Vagina (tissue), 2 donors: ENCODE data around the gene CCSER1.

ENCODE experiments used
- CTCF ChIP-seq, 3 experiments: fragments of 450-650 bp in 2 of 3; fragments of 200-600 bp in 1 of 3; sonication (generic) in 1 of 3; IDR thresholded peaks; one replicate each; pipeline ENCODE4 v1.5.1; 2017 to 2019; ENCODE audit warnings: antibody characterized with exemption in 3 of 3, mild to moderate bottlenecking in 2 of 3, moderate library complexity in 2 of 3
- POLR2A ChIP-seq, 2 donors: fragments of 450-650 bp; IDR thresholded peaks; one replicate each; pipeline ENCODE4 v1.6.1; 2017; ENCODE audit warnings: antibody characterized with exemption in 2 of 2, mild to moderate bottlenecking in 2 of 2, moderate library complexity in 2 of 2
- POLR2AphosphoS5 ChIP-seq, 2 donors: sonication (generic); formaldehyde crosslinking; IDR thresholded peaks; one replicate each; pipeline ENCODE4 v1.9.0; 2017; ENCODE audit warnings: antibody characterized with exemption in 2 of 2, mild to moderate bottlenecking in 2 of 2, low read depth in 1 of 2; ENCODE audit not compliant: insufficient read depth in 1 of 2

DNA sequence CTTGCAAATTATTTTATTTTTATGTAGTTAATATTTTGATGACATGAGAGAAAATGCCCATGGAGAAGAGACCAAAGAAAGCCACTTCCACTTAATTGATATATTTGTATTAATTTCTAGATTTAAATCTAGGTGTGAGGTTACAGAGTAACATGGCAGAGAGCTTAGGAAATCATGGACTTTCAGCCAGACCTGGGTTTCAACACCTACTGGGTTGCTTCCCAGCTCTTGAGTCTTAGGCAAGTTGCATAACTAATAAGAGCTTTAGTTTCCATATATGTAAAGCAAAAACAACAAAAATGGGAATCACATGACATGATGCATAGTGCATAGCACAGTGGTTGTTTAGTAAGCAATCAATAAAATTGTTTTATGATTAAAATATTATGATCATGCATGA lies 413.3 kb downstream of the CCSER1 start:
- TF ChIP-seq CTCF (IDR thresholded peaks at IDR 0.05) = no peak
- TF ChIP-seq POLR2A (IDR thresholded peaks at IDR 0.05) = no peak
- no peak for TF ChIP-seq POLR2AphosphoS5 (IDR thresholded peaks at IDR 0.05; ENCODE audit: insufficient read depth in 1 of 2, low read depth in 1 of 2)
